Measurements from ENCODE around the gene ATP11C. TPM values are rescaled to one million over a fixed set of nuclear protein-coding genes. Genes with fewer than 3 reads are reported as not detected.

ATP11C gene
- total RNA-seq, 1 donor from 2014 or later, result 48.5 TPM

DNA sequence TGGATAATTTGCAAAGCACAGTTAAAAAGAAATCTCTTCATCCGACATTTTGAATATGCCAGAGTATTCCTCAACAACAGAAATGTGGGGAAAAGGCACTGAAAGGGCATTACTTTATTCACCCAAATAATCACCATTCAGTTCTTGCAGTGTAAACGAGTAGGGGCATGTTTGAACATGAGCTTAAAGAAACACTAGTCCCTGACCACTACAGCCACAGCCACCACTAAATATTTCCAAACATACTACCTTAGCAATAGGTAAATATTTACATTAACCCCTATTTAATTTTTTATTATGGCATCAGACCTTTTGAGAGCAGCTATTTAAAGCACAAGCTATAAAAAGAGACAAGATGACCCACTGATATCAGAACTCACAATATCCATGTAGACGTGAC lies 252.5 kb downstream of the ATP11C start:
- TF ChIP-seq, protein P1, sequence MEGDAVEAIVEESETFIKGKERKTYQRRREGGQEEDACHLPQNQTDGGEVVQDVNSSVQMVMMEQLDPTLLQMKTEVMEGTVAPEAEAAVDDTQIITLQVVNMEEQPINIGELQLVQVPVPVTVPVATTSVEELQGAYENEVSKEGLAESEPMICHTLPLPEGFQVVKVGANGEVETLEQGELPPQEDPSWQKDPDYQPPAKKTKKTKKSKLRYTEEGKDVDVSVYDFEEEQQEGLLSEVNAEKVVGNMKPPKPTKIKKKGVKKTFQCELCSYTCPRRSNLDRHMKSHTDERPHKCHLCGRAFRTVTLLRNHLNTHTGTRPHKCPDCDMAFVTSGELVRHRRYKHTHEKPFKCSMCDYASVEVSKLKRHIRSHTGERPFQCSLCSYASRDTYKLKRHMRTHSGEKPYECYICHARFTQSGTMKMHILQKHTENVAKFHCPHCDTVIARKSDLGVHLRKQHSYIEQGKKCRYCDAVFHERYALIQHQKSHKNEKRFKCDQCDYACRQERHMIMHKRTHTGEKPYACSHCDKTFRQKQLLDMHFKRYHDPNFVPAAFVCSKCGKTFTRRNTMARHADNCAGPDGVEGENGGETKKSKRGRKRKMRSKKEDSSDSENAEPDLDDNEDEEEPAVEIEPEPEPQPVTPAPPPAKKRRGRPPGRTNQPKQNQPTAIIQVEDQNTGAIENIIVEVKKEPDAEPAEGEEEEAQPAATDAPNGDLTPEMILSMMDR (IDR thresholded peaks at IDR 0.05; ENCODE audit: unreplicated experiment), result no peak
- Mint-ChIP-seq H3K27me3 (ENCODE audit: unreplicated experiment) (no peaks in the 10 kb centered on the region), H3K4me1 (ENCODE audit: unreplicated experiment) (no peaks in the 10 kb centered on the region), H3K27ac (ENCODE audit: unreplicated experiment) (no peak overlapping the region), H3K4me3 (ENCODE audit: unreplicated experiment) (no peak overlapping the region), H3K9me3 (ENCODE audit: unreplicated experiment) (no peaks in the 10 kb centered on the region), H3K36me3 (ENCODE audit: low read depth, unreplicated experiment) (no peaks in the 10 kb centered on the region)
- DNase-seq (ENCODE audit: low spot score), result no peak

Small RNA genes within 50 kb of the gene (microRNA-seq; reads per million reads assigned to microRNA genes)
- gene MIR505 (ENCODE audit: unreplicated experiment), result 498 reads per million, percentile 91 among the genes with 10 or more reads in this experiment

Other genes starting within 250 kb of the ATP11C start
- gene MCF2, start 224.9 kb downstream of the ATP11C start, total RNA-seq (ENCODE audit: unreplicated experiment), result 0.67 TPM
- gene CXorf66, start 32.5 kb upstream of the ATP11C start, total RNA-seq (ENCODE audit: unreplicated experiment), result not detected